Ovary (tissue), 3 donors: ENCODE measurements around the gene L2HGDH.

Experiments
- EP300 ChIP-seq: sonication (generic); formaldehyde crosslinking; IDR thresholded peaks from one replicate; pipeline ENCODE4 v1.6.1; 2017; ENCODE audit warnings: antibody characterized with exemption
- POLR2A ChIP-seq: fragments of 450-650 bp; IDR thresholded peaks from one replicate; pipeline ENCODE4 v1.6.1; 2017; ENCODE audit warnings: antibody characterized with exemption, mild to moderate bottlenecking, moderate library complexity
- TF ChIP-seq, protein P1 (sequence below), 3 donors: fragments of 450-650 bp in 2 of 3; fragments of 200-600 bp in 1 of 3; IDR thresholded peaks; one replicate each; pipeline versions ENCODE4 v1.5.1 to v1.8.0; 2016 to 2022; ENCODE audit warnings: antibody characterized with exemption in 3 of 3, mild to moderate bottlenecking in 1 of 3
- donor health status: DM: no; HTN: no; CAD: no.

DNA sequence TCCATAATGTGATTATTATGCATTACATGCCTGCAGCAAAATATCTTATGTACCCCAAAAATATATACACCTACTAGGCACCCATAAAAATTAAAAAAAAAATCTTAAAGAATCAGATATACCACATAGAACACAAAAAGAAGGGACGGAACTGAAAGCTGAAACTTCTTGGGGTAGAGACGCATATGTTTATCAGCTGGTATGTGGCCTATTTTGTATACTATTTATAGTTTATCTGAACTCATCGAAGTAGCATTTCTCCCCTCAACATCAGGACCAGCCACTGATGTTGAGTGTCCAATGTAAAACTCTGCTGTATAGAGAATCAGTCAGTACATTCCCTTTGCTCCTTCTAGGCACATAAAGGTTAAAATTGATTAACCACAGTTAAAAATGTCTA is 57.8 kb downstream of the L2HGDH start:
- TF ChIP-seq EP300 = no peak
- TF ChIP-seq, protein P1, sequence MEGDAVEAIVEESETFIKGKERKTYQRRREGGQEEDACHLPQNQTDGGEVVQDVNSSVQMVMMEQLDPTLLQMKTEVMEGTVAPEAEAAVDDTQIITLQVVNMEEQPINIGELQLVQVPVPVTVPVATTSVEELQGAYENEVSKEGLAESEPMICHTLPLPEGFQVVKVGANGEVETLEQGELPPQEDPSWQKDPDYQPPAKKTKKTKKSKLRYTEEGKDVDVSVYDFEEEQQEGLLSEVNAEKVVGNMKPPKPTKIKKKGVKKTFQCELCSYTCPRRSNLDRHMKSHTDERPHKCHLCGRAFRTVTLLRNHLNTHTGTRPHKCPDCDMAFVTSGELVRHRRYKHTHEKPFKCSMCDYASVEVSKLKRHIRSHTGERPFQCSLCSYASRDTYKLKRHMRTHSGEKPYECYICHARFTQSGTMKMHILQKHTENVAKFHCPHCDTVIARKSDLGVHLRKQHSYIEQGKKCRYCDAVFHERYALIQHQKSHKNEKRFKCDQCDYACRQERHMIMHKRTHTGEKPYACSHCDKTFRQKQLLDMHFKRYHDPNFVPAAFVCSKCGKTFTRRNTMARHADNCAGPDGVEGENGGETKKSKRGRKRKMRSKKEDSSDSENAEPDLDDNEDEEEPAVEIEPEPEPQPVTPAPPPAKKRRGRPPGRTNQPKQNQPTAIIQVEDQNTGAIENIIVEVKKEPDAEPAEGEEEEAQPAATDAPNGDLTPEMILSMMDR (IDR thresholded peaks at IDR 0.05) = no peak
- no peak for TF ChIP-seq POLR2A
